MM.1S (cell line): ENCODE results near the gene CCSER1.

Experiments
- DNase-seq: peaks from one replicate; pipeline ENCODE4 v3.0.0-alpha.2; 2015
- H2AFZ ChIP-seq: fragments of 300-600 bp; sonication (generic); 2 replicates; pipeline ENCODE4 v1.6.0; 2016; ENCODE audit warnings: antibody characterized with exemption, low read length
- H3F3A ChIP-seq: fragments of 300-600 bp; sonication (generic); 2 replicates; pipeline ENCODE4 v1.6.1; 2016; ENCODE audit warnings: mild to moderate bottlenecking, antibody characterized with exemption, low read length, moderate library complexity, mixed read lengths; ENCODE audit not compliant: insufficient read depth
- H3K27ac ChIP-seq: fragments of 300-600 bp; sonication (generic); 2 replicates; pipeline ENCODE4 v1.5.1; 2016; ENCODE audit warnings: mild to moderate bottlenecking, low read length
- H3K27me3 ChIP-seq: fragments of 300-600 bp; sonication (generic); replicated peaks from 2 replicates; pipeline ENCODE4 v1.6.0; 2016; ENCODE audit warnings: low read length; ENCODE audit not compliant: insufficient read depth
- H3K36me3 ChIP-seq: fragments of 300-600 bp; sonication (generic); replicated peaks from 2 replicates; pipeline ENCODE4 v1.6.1; 2016; ENCODE audit warnings: mild to moderate bottlenecking, low read length, mixed read lengths; ENCODE audit not compliant: insufficient read depth
- H3K4me1 ChIP-seq: fragments of 300-600 bp; sonication (generic); 2 replicates; pipeline ENCODE4 v1.6.1; 2016; ENCODE audit warnings: low read length, mixed read lengths
- H3K4me2 ChIP-seq: fragments of 300-600 bp; sonication (generic); 2 replicates; pipeline ENCODE4 v1.6.0; 2016; ENCODE audit warnings: low read depth, low read length
- H3K4me3 ChIP-seq: fragments of 300-600 bp; sonication (generic); 2 replicates; pipeline ENCODE4 v1.5.1; 2016; ENCODE audit warnings: low read length, mixed read lengths
- H3K79me2 ChIP-seq: fragments of 300-600 bp; sonication (generic); 2 replicates; pipeline ENCODE4 v1.6.1; 2016; ENCODE audit warnings: mixed run types, low read length, mixed read lengths
- H3K9ac ChIP-seq: fragments of 300-600 bp; sonication (generic); 2 replicates; pipeline ENCODE4 v1.6.1; 2016; ENCODE audit warnings: low read length, mixed read lengths
- H3K9me2 ChIP-seq: fragments of 300-600 bp; sonication (generic); replicated peaks from 2 replicates; pipeline ENCODE4 v1.6.1; 2016; ENCODE audit warnings: mild to moderate bottlenecking, low read length, mixed read lengths; ENCODE audit not compliant: insufficient read depth
- H3K9me3 ChIP-seq: fragments of 300-600 bp; sonication (generic); replicated peaks from 2 replicates; pipeline ENCODE4 v1.6.1; 2016; ENCODE audit warnings: mild to moderate bottlenecking, low read length, mixed read lengths; ENCODE audit not compliant: insufficient read depth
- H4K20me1 ChIP-seq: fragments of 300-600 bp; sonication (generic); 2 replicates; pipeline ENCODE4 v1.6.1; 2016; ENCODE audit warnings: mild to moderate bottlenecking, low read length, moderate library complexity, mixed read lengths; ENCODE audit not compliant: insufficient read depth
- EZH2 ChIP-seq: fragments of 300-600 bp; sonication (generic); optimal IDR thresholded peaks from 2 replicates; pipeline ENCODE3; 2017; ENCODE audit warnings: low read depth, mild to moderate bottlenecking, antibody characterized with exemption, low read length, mixed read lengths
- EZH2phosphoT487 ChIP-seq: fragments of 300-600 bp; sonication (generic); IDR thresholded peaks from 2 replicates; pipeline ENCODE4 v1.6.1; 2018; ENCODE audit warnings: antibody characterized with exemption, low read length
- TF ChIP-seq, protein P1 (sequence below): fragments of 300-600 bp; sonication (generic); IDR thresholded peaks from 2 replicates; pipeline ENCODE4 v1.5.1; 2016; ENCODE audit warnings: antibody characterized with exemption, low read length, mixed read lengths

Gene CCSER1

DNA sequence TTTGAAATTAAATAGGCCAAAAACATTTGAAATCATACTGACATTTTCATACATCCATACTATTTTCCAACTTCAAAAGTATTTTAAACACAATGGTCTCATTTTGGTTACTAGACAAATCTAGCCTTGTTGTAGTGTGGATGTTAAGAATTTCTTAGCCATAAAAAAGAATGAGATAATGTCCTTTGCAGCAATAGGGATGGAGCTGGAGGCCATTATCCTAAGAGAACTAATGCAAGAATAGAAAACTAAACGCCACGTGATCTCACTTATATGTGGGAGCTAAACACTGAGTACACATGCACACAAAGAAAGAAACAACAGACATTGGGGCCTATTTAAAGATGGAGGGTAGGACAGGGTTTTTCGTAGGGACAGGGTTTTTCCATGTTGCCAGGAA lies 153.8 kb downstream of the CCSER1 start:
- no peak for DNase-seq
- TF ChIP-seq, protein P1, sequence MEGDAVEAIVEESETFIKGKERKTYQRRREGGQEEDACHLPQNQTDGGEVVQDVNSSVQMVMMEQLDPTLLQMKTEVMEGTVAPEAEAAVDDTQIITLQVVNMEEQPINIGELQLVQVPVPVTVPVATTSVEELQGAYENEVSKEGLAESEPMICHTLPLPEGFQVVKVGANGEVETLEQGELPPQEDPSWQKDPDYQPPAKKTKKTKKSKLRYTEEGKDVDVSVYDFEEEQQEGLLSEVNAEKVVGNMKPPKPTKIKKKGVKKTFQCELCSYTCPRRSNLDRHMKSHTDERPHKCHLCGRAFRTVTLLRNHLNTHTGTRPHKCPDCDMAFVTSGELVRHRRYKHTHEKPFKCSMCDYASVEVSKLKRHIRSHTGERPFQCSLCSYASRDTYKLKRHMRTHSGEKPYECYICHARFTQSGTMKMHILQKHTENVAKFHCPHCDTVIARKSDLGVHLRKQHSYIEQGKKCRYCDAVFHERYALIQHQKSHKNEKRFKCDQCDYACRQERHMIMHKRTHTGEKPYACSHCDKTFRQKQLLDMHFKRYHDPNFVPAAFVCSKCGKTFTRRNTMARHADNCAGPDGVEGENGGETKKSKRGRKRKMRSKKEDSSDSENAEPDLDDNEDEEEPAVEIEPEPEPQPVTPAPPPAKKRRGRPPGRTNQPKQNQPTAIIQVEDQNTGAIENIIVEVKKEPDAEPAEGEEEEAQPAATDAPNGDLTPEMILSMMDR: no peak
- TF ChIP-seq EZH2phosphoT487 (no peak), EZH2 (no peak)
- Histone ChIP-seq H3K36me3 (no peaks in the 10 kb centered on the region), H3K27ac (no peak overlapping the region), H2AFZ (no peak overlapping the region), H3K9me3 (no peaks in the 10 kb centered on the region), H3K4me1 (no peaks in the 10 kb centered on the region), H3K27me3 (no peaks in the 10 kb centered on the region), H3K4me3 (no peak overlapping the region), H3K79me2 (no peaks in the 10 kb centered on the region), H3K9ac (no peak overlapping the region), H3F3A (no peaks in the 10 kb centered on the region), H4K20me1 (no peaks in the 10 kb centered on the region), H3K9me2 (no peaks in the 10 kb centered on the region), H3K4me2 (no peak overlapping the region)

- H3K36me3 ChIP-seq: no peaks in the 10 kb centered on the region
- no peaks in the 10 kb centered on the region for H3K27me3 ChIP-seq
- H3K27ac ChIP-seq: no peak overlapping the region
- H3K4me1 ChIP-seq: no peaks in the 10 kb centered on the region
- no peaks in the 10 kb centered on the region for H3F3A ChIP-seq
- no peaks in the 10 kb centered on the region for H4K20me1 ChIP-seq
- H3K9ac ChIP-seq: no peak overlapping the region
- TF ChIP-seq EZH2phosphoT487: no peak
- TF ChIP-seq, protein P1: no peak
- DNase-seq: no peak
- H3K4me3 ChIP-seq: no peak overlapping the region
- no peak overlapping the region for H3K4me2 ChIP-seq
- no peak overlapping the region for H2AFZ ChIP-seq
- no peaks in the 10 kb centered on the region for H3K9me2 ChIP-seq
- no peaks in the 10 kb centered on the region for H3K9me3 ChIP-seq
- no peaks in the 10 kb centered on the region for H3K79me2 ChIP-seq
Observed at GRCh38 chr4:90281541-90282355, 154.6 kb downstream of the CCSER1 start.

DNA sequence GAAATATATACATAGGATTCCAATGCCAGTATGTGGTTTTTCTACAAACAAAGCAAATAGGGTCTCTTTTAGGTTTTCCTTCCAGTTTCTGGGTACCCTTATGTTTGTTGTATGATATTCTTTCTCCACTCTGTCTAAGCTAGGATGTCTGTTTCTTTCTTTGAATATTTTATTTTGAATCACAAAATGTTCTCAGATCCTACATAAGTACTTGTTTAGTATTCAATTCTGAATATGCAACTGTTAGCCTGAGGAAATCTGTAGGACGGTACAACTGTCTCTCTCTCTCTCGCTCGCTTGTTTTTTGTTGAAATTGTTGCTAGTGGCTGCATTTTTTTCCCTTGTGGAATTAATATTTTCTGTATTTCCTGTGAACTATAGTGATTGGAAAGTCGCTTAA lies 163.2 kb downstream of the CCSER1 start:
- TF ChIP-seq EZH2: no peak

DNA sequence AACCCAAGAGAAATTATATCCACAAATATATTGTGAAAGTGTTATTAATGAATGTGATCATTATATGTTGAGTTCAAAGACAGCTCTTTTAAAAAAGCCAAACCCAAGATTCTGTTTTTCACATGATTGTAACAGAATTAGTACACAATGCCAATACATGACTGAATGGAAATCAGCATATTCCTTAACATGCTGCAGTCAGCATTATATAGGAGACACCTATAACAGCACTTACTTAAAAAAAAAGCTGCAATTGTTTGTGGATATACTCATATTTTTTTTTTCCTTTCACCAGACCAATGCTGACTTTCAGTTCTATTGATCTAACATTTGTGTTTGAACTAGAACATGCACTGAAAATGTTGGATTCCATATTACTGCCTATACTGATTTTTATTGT lies 165.2 kb downstream of the CCSER1 start:
- no peak for DNase-seq
- no peaks in the 10 kb centered on the region for H3K79me2 ChIP-seq
- no peaks in the 10 kb centered on the region for H3K4me1 ChIP-seq
- no peaks in the 10 kb centered on the region for H4K20me1 ChIP-seq
- H3K4me2 ChIP-seq: no peak overlapping the region
- H3K36me3 ChIP-seq: no peaks in the 10 kb centered on the region
- no peak overlapping the region for H3K27ac ChIP-seq
- no peaks in the 10 kb centered on the region for H3K27me3 ChIP-seq
- no peak overlapping the region for H2AFZ ChIP-seq
- no peak overlapping the region for H3K9ac ChIP-seq
- no peaks in the 10 kb centered on the region for H3K9me3 ChIP-seq
- no peaks in the 10 kb centered on the region for H3K9me2 ChIP-seq
- H3K4me3 ChIP-seq: no peak overlapping the region
- TF ChIP-seq, protein P1: no peak
- TF ChIP-seq EZH2phosphoT487 (no peak), EZH2 (no peak)
- H3F3A ChIP-seq: no peaks in the 10 kb centered on the region

More for the DNA sequence above, 163.2 kb downstream of the CCSER1 start:
- H3F3A ChIP-seq: no peaks in the 10 kb centered on the region
- H2AFZ ChIP-seq: no peak overlapping the region
- no peak for DNase-seq
- H3K9ac ChIP-seq: no peak overlapping the region
- no peak overlapping the region for H3K4me2 ChIP-seq
- no peaks in the 10 kb centered on the region for H3K9me2 ChIP-seq
- H3K4me1 ChIP-seq: no peaks in the 10 kb centered on the region
- no peaks in the 10 kb centered on the region for H3K27me3 ChIP-seq
- no peaks in the 10 kb centered on the region for H3K36me3 ChIP-seq
- H3K9me3 ChIP-seq: no peaks in the 10 kb centered on the region
- H4K20me1 ChIP-seq: no peaks in the 10 kb centered on the region
- no peaks in the 10 kb centered on the region for H3K79me2 ChIP-seq
- no peak overlapping the region for H3K27ac ChIP-seq
- H3K4me3 ChIP-seq: no peak overlapping the region
